HEK293 (cell line): ENCODE results near the gene CNTN4.

Experiments
- CTCF ChIA-PET: fragments of 350-600 bp; formaldehyde crosslinking; extraction: SDS; loops from one replicate; lab custom pipeline; 2021; ENCODE audit warnings: antibody characterized with exemption; lab: Yijun Ruan, JAX
- POLR2A ChIA-PET: fragments of 300-600 bp; formaldehyde crosslinking; extraction: SDS; loops from one replicate; lab custom pipeline; 2020; ENCODE audit warnings: antibody characterized with exemption, inconsistent platforms; lab: Yijun Ruan, JAX
- H3K27ac ChIP-seq: fragments of 200-500 bp; sonication (Bioruptor generic); 2 replicates; pipeline ENCODE4 v1.5.1; 2014; ENCODE audit warnings: low read depth, low read length, control low read depth, inconsistent platforms; ENCODE audit errors: extremely low read depth
- H3K36me3 ChIP-seq, 2 experiments: fragments of 200-500 bp in 1 of 2; sonication (Bioruptor generic) in 1 of 2; 1 replicate in 1 of 2; 2 replicates in 1 of 2; pipeline ENCODE4 v1.5.1; 2014 to 2017; ENCODE audit warnings: inconsistent platforms in 2 of 2, low read length in 2 of 2; ENCODE audit not compliant: control insufficient read depth in 2 of 2, insufficient read depth in 1 of 2
- H3K4me1 ChIP-seq: fragments of 200-500 bp; sonication (Bioruptor generic); 2 replicates; pipeline ENCODE4 v1.5.1; 2014; ENCODE audit warnings: mild to moderate bottlenecking, low read length, inconsistent platforms; ENCODE audit not compliant: control insufficient read depth, insufficient read depth
- H3K4me3 ChIP-seq: 2 replicates; pipeline ENCODE4 v1.5.1; 2011; ENCODE audit warnings: low read depth, mild to moderate bottlenecking, control low read depth, low read length, moderate library complexity
- H3K9me3 ChIP-seq: fragments of 200-500 bp; sonication (Bioruptor generic); 2 replicates; pipeline ENCODE4 v1.5.1; 2014; ENCODE audit warnings: low read depth, low read length, inconsistent platforms; ENCODE audit not compliant: control insufficient read depth, insufficient read depth
- AEBP2 ChIP-seq: fragments of 450-650 bp; formaldehyde crosslinking; IDR thresholded peaks from 2 replicates; pipeline ENCODE4 v1.5.1; 2016; ENCODE audit warnings: missing biosample characterization, missing genetic modification characterization, borderline replicate concordance
- ATF2 ChIP-seq: fragments of 450-650 bp; formaldehyde crosslinking; IDR thresholded peaks from 2 replicates; pipeline ENCODE4 v1.5.1; 2016; ENCODE audit warnings: missing biosample characterization, missing genetic modification characterization, low read depth
- ELK4 ChIP-seq: IDR thresholded peaks from 2 replicates; pipeline ENCODE4 v1.6.1; 2011; ENCODE audit warnings: mild to moderate bottlenecking, low read depth, low read length, borderline replicate concordance
- HOXC10 ChIP-seq: sonication (generic); formaldehyde crosslinking; IDR thresholded peaks from 2 replicates; pipeline ENCODE4 v1.8.1; 2023; ENCODE audit warnings: mild to moderate bottlenecking, missing genetic modification reagents
- HOXD13 ChIP-seq: sonication (generic); formaldehyde crosslinking; IDR thresholded peaks from 2 replicates; pipeline ENCODE4 v1.8.0; 2022; ENCODE audit warnings: missing genetic modification reagents, borderline replicate concordance
- KLF1 ChIP-seq: fragments of 450-650 bp; formaldehyde crosslinking; IDR thresholded peaks from 2 replicates; pipeline ENCODE4 v1.5.1; 2016; ENCODE audit warnings: missing biosample characterization, missing genetic modification characterization
- OVOL3 ChIP-seq: fragments of 450-650 bp; formaldehyde crosslinking; IDR thresholded peaks from 2 replicates; pipeline ENCODE4 v1.5.1; 2016; ENCODE audit warnings: missing biosample characterization, missing genetic modification characterization
- SCRT1 ChIP-seq: fragments of 450-650 bp; formaldehyde crosslinking; IDR thresholded peaks from 2 replicates; pipeline ENCODE4 v1.5.1; 2016; ENCODE audit warnings: missing biosample characterization, missing genetic modification characterization, borderline replicate concordance
- SCRT2 ChIP-seq: fragments of 450-650 bp; formaldehyde crosslinking; IDR thresholded peaks from 2 replicates; pipeline ENCODE4 v1.5.1; 2016; ENCODE audit warnings: missing biosample characterization, missing genetic modification characterization
- ZBTB17 ChIP-seq: fragments of 450-650 bp; formaldehyde crosslinking; IDR thresholded peaks from 2 replicates; pipeline ENCODE4 v1.5.1; 2016; ENCODE audit warnings: missing biosample characterization, missing genetic modification characterization
- ZNF121 ChIP-seq: fragments of 450-650 bp; formaldehyde crosslinking; IDR thresholded peaks from 2 replicates; pipeline ENCODE4 v1.5.1; 2016; ENCODE audit warnings: missing biosample characterization, missing genetic modification characterization
- ZNF274 ChIP-seq, 2 experiments: fragments of 200-500 bp in 1 of 2; fragments of 450-650 bp in 1 of 2; sonication (Bioruptor generic) in 1 of 2; formaldehyde crosslinking in 1 of 2; IDR thresholded peaks; 2 replicates each; pipeline versions ENCODE4 v1.5.1 to v1.6.1; 2014 to 2016; ENCODE audit warnings: borderline replicate concordance in 1 of 2, inconsistent platforms in 1 of 2, low read length in 1 of 2, missing biosample characterization in 1 of 2, missing genetic modification characterization in 1 of 2
- ZNF302 ChIP-seq: fragments of 450-650 bp; formaldehyde crosslinking; IDR thresholded peaks from 2 replicates; pipeline ENCODE4 v1.5.1; 2016; ENCODE audit warnings: missing biosample characterization, missing genetic modification characterization, low read depth
- ZNF350 ChIP-seq: fragments of 450-650 bp; formaldehyde crosslinking; IDR thresholded peaks from 2 replicates; pipeline ENCODE4 v1.5.0; 2017; ENCODE audit warnings: missing biosample characterization, mild to moderate bottlenecking, missing genetic modification characterization
- ZNF354C ChIP-seq: fragments of 450-650 bp; formaldehyde crosslinking; IDR thresholded peaks from 2 replicates; pipeline ENCODE4 v1.5.1; 2016; ENCODE audit warnings: missing biosample characterization, missing genetic modification characterization, low read depth, borderline replicate concordance
- ZNF398 ChIP-seq: fragments of 450-650 bp; formaldehyde crosslinking; IDR thresholded peaks from 2 replicates; pipeline ENCODE4 v1.5.1; 2017; ENCODE audit warnings: missing biosample characterization, missing genetic modification characterization
- ZNF48 ChIP-seq: fragments of 450-650 bp; formaldehyde crosslinking; IDR thresholded peaks from 2 replicates; pipeline ENCODE4 v1.5.1; 2016; ENCODE audit warnings: missing biosample characterization, missing genetic modification characterization
- ZNF521 ChIP-seq: fragments of 450-650 bp; formaldehyde crosslinking; IDR thresholded peaks from 2 replicates; pipeline ENCODE4 v1.5.1; 2017; ENCODE audit warnings: missing biosample characterization, mild to moderate bottlenecking, missing genetic modification characterization
- ZNF670 ChIP-seq: fragments of 450-650 bp; formaldehyde crosslinking; IDR thresholded peaks from 2 replicates; pipeline ENCODE4 v1.5.1; 2016; ENCODE audit warnings: missing biosample characterization, missing genetic modification characterization, low read depth
- ZNF677 ChIP-seq: fragments of 450-650 bp; IDR thresholded peaks from 2 replicates; pipeline ENCODE4 v1.5.0; 2018; ENCODE audit warnings: missing biosample characterization, mild to moderate bottlenecking, missing genetic modification characterization, moderate library complexity
- ZNF707 ChIP-seq: fragments of 450-650 bp; formaldehyde crosslinking; IDR thresholded peaks from 2 replicates; pipeline ENCODE4 v1.5.1; 2016; ENCODE audit warnings: missing biosample characterization, missing genetic modification characterization
- ZNF785 ChIP-seq: fragments of 450-650 bp; formaldehyde crosslinking; IDR thresholded peaks from 2 replicates; pipeline ENCODE4 v1.5.1; 2016; ENCODE audit warnings: missing biosample characterization, missing genetic modification characterization
- TF ChIP-seq, protein P1 (sequence below): fragments of 450-650 bp; formaldehyde crosslinking; IDR thresholded peaks from 2 replicates; pipeline ENCODE4 v1.5.1; 2016; ENCODE audit warnings: missing biosample characterization, missing genetic modification characterization
- TF ChIP-seq, protein P2 (sequence below): fragments of 450-650 bp; formaldehyde crosslinking; IDR thresholded peaks from 2 replicates; pipeline ENCODE4 v1.5.1; 2016; ENCODE audit warnings: missing biosample characterization, missing genetic modification characterization

The CNTN4 gene

DNA sequence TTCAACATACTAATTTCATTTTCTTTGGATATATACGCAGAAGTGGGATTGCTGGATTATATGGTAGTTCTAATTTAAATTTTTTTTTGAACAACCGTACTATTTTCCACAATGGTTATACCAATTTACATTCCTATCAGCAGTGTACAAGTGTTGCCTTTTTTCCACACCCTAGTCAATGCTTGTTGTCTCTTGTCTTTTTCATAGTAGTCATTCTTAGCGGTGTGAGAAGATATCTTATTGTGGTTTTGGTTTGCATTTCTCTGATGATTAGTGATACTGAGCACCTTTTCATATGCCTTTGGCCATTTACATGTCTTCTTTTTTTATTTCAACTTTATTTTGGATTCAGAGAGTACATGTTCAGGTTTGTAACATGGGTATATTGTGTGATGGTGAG lies 858.4 kb downstream of the CNTN4 start:
- H3K9me3 ChIP-seq, result no peaks in the 10 kb centered on the region
- no peak overlapping the region for H3K4me3 ChIP-seq
- CTCF ChIA-PET, result interaction anchor here (0.6 kb wide), 1 partner anchor 15 kb away, joined by 3 read pairs; no protein-coding TSS in a partner anchor
- no peaks in the 10 kb centered on the region for H3K36me3 ChIP-seq
- H3K4me1 ChIP-seq, result no peaks in the 10 kb centered on the region
- no peak overlapping the region for H3K27ac ChIP-seq
- TF ChIP-seq KLF1 (tag by site-specific recombination) (no peak), ZNF707 (no peak), HOXD13 (CRISPR knock-in tag) (no peak), ZNF677 (no peak), ZBTB17 (no peak), OVOL3 (tag by site-specific recombination) (no peak), ZNF670 (tag by site-specific recombination) (no peak), ELK4 (no peak), ZNF521 (tag by site-specific recombination) (no peak), ZNF302 (tag by site-specific recombination) (no peak), HOXC10 (CRISPR knock-in tag) (no peak), SCRT1 (tag by site-specific recombination) (no peak), ZNF48 (tag by site-specific recombination) (no peak), ZNF274 (IDR thresholded peaks at IDR 0.05; ENCODE audit: low read length) (no peak), ZNF274 (tag by site-specific recombination; IDR thresholded peaks at IDR 0.05; ENCODE audit: borderline replicate concordance) (no peak), ZNF350 (tag by site-specific recombination) (no peak)
- TF ChIP-seq, all 188 proteins: peak for 0
- POLR2A ChIA-PET, result no interaction called here

GRCh38 chr3:2958551-2958950 lies 859.9 kb downstream of the CNTN4 start:
- POLR2A ChIA-PET, result no interaction called here
- TF ChIP-seq ZNF785, result no peak
- Histone ChIP-seq H3K36me3 (no peaks in the 10 kb centered on the region), H3K27ac (no peak overlapping the region), H3K4me3 (no peak overlapping the region), H3K9me3 (no peaks in the 10 kb centered on the region), H3K4me1 (no peaks in the 10 kb centered on the region)
- CTCF ChIA-PET, result no interaction called here

GRCh38 chr3:2961576-2961975 lies 862.9 kb downstream of the CNTN4 start:
- TF ChIP-seq SCRT2 (tag by site-specific recombination) (no peak), ATF2 (tag by site-specific recombination) (no peak), ZNF398 (tag by site-specific recombination) (no peak), ZNF121 (tag by site-specific recombination) (no peak), AEBP2 (no peak), ZNF354C (tag by site-specific recombination) (no peak)
- TF ChIP-seq, protein P1, sequence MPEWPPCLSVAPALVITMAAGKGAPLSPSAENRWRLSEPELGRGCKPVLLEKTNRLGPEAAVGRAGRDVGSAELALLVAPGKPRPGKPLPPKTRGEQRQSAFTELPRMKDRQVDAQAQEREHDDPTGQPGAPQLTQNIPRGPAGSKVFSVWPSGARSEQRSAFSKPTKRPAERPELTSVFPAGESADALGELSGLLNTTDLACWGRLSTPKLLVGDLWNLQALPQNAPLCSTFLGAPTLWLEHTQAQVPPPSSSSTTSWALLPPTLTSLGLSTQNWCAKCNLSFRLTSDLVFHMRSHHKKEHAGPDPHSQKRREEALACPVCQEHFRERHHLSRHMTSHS (tag by site-specific recombination), result no peak
- TF ChIP-seq, protein P2, sequence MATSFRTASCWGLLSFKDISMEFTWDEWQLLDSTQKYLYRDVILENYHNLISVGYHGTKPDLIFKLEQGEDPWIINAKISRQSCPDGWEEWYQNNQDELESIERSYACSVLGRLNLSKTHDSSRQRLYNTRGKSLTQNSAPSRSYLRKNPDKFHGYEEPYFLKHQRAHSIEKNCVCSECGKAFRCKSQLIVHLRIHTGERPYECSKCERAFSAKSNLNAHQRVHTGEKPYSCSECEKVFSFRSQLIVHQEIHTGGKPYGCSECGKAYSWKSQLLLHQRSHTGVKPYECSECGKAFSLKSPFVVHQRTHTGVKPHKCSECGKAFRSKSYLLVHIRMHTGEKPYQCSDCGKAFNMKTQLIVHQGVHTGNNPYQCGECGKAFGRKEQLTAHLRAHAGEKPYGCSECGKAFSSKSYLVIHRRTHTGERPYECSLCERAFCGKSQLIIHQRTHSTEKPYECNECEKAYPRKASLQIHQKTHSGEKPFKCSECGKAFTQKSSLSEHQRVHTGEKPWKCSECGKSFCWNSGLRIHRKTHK (tag by site-specific recombination), result no peak
- TF ChIP-seq, all 188 proteins: peak for 0
- CTCF ChIA-PET, result interaction anchor here (1.0 kb wide), 1 partner anchor 806 kb away, joined by 3 read pairs; no protein-coding TSS in a partner anchor
- H3K27ac ChIP-seq, result no peak overlapping the region
- no peaks in the 10 kb centered on the region for H3K36me3 ChIP-seq
- H3K4me1 ChIP-seq, result no peaks in the 10 kb centered on the region
- no peak overlapping the region for H3K4me3 ChIP-seq
- no peaks in the 10 kb centered on the region for H3K9me3 ChIP-seq
- POLR2A ChIA-PET, result no interaction called here
